MCF 10A (cell line): ENCODE data around the gene HOXA2. TPM values are rescaled to one million over a fixed set of nuclear protein-coding genes. Genes with fewer than 3 reads are reported as not detected.

Experiments
- BruUV-seq: library from RNA; stranded (reverse); fragments of 400-500 nt; replicated peaks from 2 replicates; lab custom pipeline; 2021; lab: Mats Ljungman, UMichigan
- CTCF ChIA-PET: fragments of 300-600 bp; sonication (Branson Sonifier 250); formaldehyde crosslinking; extraction: SDS; loops from one replicate; lab custom pipeline; 2021; ENCODE audit warnings: antibody characterized with exemption, inconsistent platforms; lab: Yijun Ruan, JAX
- POLR2A ChIA-PET: fragments of 300-600, 350-650 bp; sonication (Branson Sonifier 250); formaldehyde crosslinking; extraction: SDS; loops from one replicate; lab custom pipeline; 2020; ENCODE audit warnings: antibody characterized with exemption, inconsistent platforms; lab: Yijun Ruan, JAX
- DNase-seq: peaks from one replicate; pipeline ENCODE4 v3.0.0-alpha.2; 2018; ENCODE audit not compliant: unreplicated experiment
- H3K27ac Mint-ChIP-seq: one replicate; pipeline ENCODE4 v1.8.0; 2022; ENCODE audit warnings: mild to moderate bottlenecking, low read depth, mixed read lengths; ENCODE audit not compliant: unreplicated experiment
- H3K27me3 Mint-ChIP-seq: one replicate; pipeline ENCODE4 v1.8.0; 2022; ENCODE audit warnings: mixed read lengths; ENCODE audit not compliant: insufficient read depth, unreplicated experiment
- H3K36me3 Mint-ChIP-seq: one replicate; pipeline ENCODE4 v1.8.0; 2022; ENCODE audit warnings: mild to moderate bottlenecking, moderate library complexity, mixed read lengths; ENCODE audit not compliant: insufficient read depth, unreplicated experiment
- H3K4me1 Mint-ChIP-seq: one replicate; pipeline ENCODE4 v1.8.0; 2022; ENCODE audit warnings: mixed read lengths; ENCODE audit not compliant: insufficient read depth, unreplicated experiment
- H3K4me3 Mint-ChIP-seq: one replicate; pipeline ENCODE4 v1.8.0; 2022; ENCODE audit warnings: mild to moderate bottlenecking, moderate library complexity, mixed read lengths; ENCODE audit not compliant: unreplicated experiment
- H3K9me3 Mint-ChIP-seq: one replicate; pipeline ENCODE4 v1.8.0; 2022; ENCODE audit warnings: mixed read lengths; ENCODE audit not compliant: unreplicated experiment
- intact Hi-C: fragments of 100-400 bp; cut with micrococcal nuclease; formaldehyde crosslinking; loops from 2 replicates; pipeline ENCODE4 v1.14.1; 2022
- total RNA-seq: library from RNA; stranded (reverse); gene quantifications from 2 replicates; pipeline ENCODE4 v1.2.3, GENCODE V29; 2022
- TF ChIP-seq, protein P1 (sequence below): fragments of 200-600 bp; IDR thresholded peaks from one replicate; pipeline ENCODE4 v1.8.0; 2022; ENCODE audit warnings: antibody characterized with exemption, mild to moderate bottlenecking; ENCODE audit not compliant: unreplicated experiment

Gene HOXA2
- total RNA-seq, 1 experiment from 2014 or later, result 1.4 TPM

DNA sequence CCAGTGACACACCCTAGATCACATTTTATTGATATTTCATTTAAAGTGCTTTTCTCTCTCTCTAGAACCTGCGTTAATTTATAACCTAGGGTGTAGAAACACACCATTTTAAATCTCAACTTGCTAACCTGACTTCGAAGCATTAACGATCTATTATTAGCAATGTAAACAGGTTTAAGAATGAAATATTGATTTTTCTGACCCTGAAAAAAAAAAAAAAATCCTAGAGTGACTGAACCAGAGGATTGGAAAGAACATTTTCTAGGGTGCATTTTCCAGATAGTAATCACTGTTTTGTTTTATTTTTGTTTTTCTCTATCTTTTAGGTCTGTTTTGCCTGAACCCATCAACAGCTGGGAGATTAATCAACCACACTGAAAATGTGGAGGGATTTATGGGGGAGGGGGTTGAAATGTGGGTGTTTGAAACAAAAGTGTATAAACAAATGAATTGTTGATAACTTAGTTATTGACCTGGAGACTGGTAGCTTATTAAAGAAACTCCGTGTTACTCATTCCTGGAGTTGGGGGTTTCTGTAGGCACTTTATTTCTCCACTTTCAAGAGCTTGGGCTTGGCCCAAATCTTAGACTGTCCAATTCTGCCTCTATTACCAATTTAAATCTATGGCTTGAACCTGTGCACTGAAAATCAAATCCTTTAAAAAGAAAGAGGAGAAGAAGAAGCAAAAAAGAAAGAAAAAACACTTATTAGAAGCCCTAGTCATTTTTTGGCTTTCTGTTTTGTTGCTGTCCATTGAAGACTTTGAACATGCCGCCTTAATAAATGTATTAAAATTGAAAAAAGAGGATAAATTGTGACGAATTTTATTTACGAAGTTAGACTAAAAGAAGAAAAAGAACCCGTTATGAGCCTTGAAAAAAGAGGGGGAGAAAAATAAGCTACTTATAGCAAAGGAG is 2.8 kb downstream of the HOXA2 start:
- peak overlapping the region; percentile 99 for H3K27ac Mint-ChIP-seq
- POLR2A ChIA-PET, result interaction anchor here (0.5 to 12.8 kb wide), 27 partner anchors 8 to 900 kb away, joined by 3 to 663 read pairs (median 4); partner anchors contain the start of genes HOXA5 and SKAP2
- intact Hi-C loops, result loop anchor here (1.0 to 5.0 kb wide), 4 partner anchors 12 to 417 kb away; no protein-coding TSS in a partner anchor
- no peak for DNase-seq
- H3K9me3 Mint-ChIP-seq, result no peaks in the 10 kb centered on the region
- peaks cover 60% of the 10 kb centered on the region for H3K4me1 Mint-ChIP-seq
- no TSS peak for BruUV-seq
- H3K36me3 Mint-ChIP-seq, result peaks cover 45% of the 10 kb centered on the region
- peak overlapping the region; percentile 83 for H3K4me3 Mint-ChIP-seq
- CTCF ChIA-PET, result interaction anchor here (0.6 to 6.6 kb wide), 20 partner anchors 9 to 417 kb away, joined by 3 to 198 read pairs (median 6); partner anchors contain the start of genes HOXA4 and HOXA5
- H3K27me3 Mint-ChIP-seq, result no peaks in the 10 kb centered on the region
- TF ChIP-seq, protein P1, sequence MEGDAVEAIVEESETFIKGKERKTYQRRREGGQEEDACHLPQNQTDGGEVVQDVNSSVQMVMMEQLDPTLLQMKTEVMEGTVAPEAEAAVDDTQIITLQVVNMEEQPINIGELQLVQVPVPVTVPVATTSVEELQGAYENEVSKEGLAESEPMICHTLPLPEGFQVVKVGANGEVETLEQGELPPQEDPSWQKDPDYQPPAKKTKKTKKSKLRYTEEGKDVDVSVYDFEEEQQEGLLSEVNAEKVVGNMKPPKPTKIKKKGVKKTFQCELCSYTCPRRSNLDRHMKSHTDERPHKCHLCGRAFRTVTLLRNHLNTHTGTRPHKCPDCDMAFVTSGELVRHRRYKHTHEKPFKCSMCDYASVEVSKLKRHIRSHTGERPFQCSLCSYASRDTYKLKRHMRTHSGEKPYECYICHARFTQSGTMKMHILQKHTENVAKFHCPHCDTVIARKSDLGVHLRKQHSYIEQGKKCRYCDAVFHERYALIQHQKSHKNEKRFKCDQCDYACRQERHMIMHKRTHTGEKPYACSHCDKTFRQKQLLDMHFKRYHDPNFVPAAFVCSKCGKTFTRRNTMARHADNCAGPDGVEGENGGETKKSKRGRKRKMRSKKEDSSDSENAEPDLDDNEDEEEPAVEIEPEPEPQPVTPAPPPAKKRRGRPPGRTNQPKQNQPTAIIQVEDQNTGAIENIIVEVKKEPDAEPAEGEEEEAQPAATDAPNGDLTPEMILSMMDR, result no peak

GRCh38 chr7:27098578-27099451 is 3.7 kb downstream of the HOXA2 start:
- Mint-ChIP-seq H3K27me3 (no peaks in the 10 kb centered on the region), H3K9me3 (no peaks in the 10 kb centered on the region), H3K4me1 (peaks cover 59% of the 10 kb centered on the region), H3K27ac (peak overlapping the region; percentile 99), H3K36me3 (peaks cover 42% of the 10 kb centered on the region), H3K4me3 (peak overlapping the region; percentile 83)
- ChIA-PET POLR2A (interaction anchor here (0.6 to 12.8 kb wide), 29 partner anchors 9 to 900 kb away, joined by 3 to 663 read pairs (median 5); partner anchors contain the start of genes HOXA5 and SKAP2), CTCF (interaction anchor here (1.1 to 6.6 kb wide), 18 partner anchors 10 to 416 kb away, joined by 3 to 198 read pairs (median 6); partner anchors contain the start of genes HOXA4 and HOXA5)
- TF ChIP-seq, protein P1, result no peak
- peak; percentile 74 for DNase-seq
- intact Hi-C loops, result loop anchor here (1.0 to 5.0 kb wide), 6 partner anchors 12 to 416 kb away; no protein-coding TSS in a partner anchor
- BruUV-seq, result TSS peak; percentile 3

- peak; percentile 59 for DNase-seq
- Mint-ChIP-seq H3K4me1 (peaks cover 60% of the 10 kb centered on the region), H3K27ac (peak overlapping the region; percentile 99), H3K4me3 (peak overlapping the region; percentile 83), H3K36me3 (peaks cover 34% of the 10 kb centered on the region), H3K27me3 (no peaks in the 10 kb centered on the region), H3K9me3 (no peaks in the 10 kb centered on the region)
- POLR2A ChIA-PET, result interaction anchor here (0.6 to 12.8 kb wide), 35 partner anchors 10 to 899 kb away, joined by 3 to 663 read pairs (median 6); partner anchors contain the start of genes HOXA5 and SKAP2
- intact Hi-C loops, result loop anchor here (1.0 to 5.0 kb wide), 5 partner anchors 51 to 415 kb away; no protein-coding TSS in a partner anchor
- TF ChIP-seq, protein P1, result peak; percentile 19
- BruUV-seq, result no TSS peak
- CTCF ChIA-PET, result interaction anchor here (0.5 to 6.6 kb wide), 23 partner anchors 8 to 822 kb away, joined by 3 to 198 read pairs (median 5); partner anchors contain the start of genes HOXA4 and HOXA5
Measured at GRCh38 chr7:27097686-27098577, 4.6 kb downstream of the HOXA2 start.
